Breast epithelium (tissue), 3 donors: ENCODE data around the gene SRGN.

Experiments
- POLR2A ChIP-seq: fragments of 450-650 bp; IDR thresholded peaks from one replicate; pipeline ENCODE4 v1.6.1; 2016; ENCODE audit warnings: antibody characterized with exemption, mild to moderate bottlenecking, moderate library complexity
- POLR2AphosphoS5 ChIP-seq, 3 donors: sonication (generic); formaldehyde crosslinking; IDR thresholded peaks; one replicate each; pipeline ENCODE4 v1.6.1; 2017; ENCODE audit warnings: antibody characterized with exemption in 3 of 3
- TF ChIP-seq, protein P1 (sequence below), 3 donors: fragments of 450-650 bp; IDR thresholded peaks; one replicate each; pipeline ENCODE4 v1.5.1; 2016 to 2017; ENCODE audit warnings: antibody characterized with exemption in 3 of 3, mild to moderate bottlenecking in 3 of 3, moderate library complexity in 3 of 3

DNA sequence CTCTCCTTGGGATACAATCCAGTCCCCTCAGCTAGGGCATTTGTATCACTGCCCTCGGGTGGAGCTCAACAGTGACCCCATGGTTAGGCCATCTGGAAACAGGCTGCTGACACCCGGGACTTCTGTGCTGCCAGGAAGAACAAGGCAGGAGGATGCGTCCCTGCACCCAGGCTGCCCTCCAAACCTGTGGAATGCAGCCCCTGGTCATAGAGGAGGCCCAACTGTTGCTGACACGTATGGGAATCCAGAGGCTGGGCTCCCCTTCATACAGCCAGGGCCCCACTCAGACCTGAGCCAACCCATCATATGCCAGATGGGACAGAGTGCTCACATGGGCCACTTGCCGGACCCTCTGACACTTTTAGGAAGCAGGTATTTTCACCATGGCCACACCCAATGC, 45.5 kb upstream of the SRGN start:
- TF ChIP-seq POLR2AphosphoS5 (IDR thresholded peaks at IDR 0.05) (no peak), POLR2A (no peak)
- TF ChIP-seq, protein P1, sequence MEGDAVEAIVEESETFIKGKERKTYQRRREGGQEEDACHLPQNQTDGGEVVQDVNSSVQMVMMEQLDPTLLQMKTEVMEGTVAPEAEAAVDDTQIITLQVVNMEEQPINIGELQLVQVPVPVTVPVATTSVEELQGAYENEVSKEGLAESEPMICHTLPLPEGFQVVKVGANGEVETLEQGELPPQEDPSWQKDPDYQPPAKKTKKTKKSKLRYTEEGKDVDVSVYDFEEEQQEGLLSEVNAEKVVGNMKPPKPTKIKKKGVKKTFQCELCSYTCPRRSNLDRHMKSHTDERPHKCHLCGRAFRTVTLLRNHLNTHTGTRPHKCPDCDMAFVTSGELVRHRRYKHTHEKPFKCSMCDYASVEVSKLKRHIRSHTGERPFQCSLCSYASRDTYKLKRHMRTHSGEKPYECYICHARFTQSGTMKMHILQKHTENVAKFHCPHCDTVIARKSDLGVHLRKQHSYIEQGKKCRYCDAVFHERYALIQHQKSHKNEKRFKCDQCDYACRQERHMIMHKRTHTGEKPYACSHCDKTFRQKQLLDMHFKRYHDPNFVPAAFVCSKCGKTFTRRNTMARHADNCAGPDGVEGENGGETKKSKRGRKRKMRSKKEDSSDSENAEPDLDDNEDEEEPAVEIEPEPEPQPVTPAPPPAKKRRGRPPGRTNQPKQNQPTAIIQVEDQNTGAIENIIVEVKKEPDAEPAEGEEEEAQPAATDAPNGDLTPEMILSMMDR (IDR thresholded peaks at IDR 0.05), result no peak
